ENCODE results near the gene MRPL32.
"Not testable (repeated sequence)": the region's sequence is repeated elsewhere in the genome, so short reads cannot be mapped to it uniquely, and the experiment has no call there.

MRPL32 gene

DNA sequence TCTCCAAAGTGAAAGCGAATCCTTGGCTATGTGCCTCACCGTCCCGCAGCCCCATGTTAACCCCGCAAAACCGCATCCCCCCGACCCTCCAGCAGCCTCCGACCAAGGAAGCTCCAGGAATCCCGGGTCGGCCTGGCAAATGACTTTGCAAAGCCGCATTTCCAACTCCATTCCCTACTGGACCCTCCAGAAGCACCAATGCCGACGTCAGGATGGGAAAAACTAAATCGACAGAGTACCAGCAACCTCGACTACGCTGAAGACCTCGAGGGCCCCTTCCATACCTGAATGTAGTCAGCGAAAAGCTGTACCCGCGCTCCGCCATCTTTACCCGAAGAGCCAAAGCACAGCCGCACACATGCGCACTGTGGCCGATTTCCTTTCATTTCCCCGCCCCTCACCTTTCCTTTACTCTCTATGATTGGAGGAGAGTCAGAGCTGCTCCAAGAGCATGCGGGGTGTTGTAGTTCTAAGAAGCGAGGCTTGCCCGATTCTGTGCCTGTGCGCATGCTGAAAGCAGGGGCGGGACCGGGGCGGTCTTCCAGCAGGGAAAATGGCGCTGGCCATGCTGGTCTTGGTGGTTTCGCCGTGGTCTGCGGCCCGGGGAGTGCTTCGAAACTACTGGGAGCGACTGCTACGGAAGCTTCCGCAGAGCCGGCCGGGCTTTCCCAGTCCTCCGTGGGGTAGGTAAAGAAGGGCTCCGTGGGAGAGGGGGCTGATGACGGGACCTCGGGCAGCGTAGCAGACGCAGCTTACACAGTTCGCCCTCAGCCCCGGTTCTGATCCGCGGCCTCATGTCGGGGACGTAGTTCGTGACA, at the start of gene MRPL32, which contains the start of gene PSMA2:
MRPL32 (plus strand) TSS at position 543 of the 818 bp plus-strand sequence; CDS start at position 554, 11 bp downstream.
PSMA2 (minus strand) TSS at position 341 of the 818 bp plus-strand sequence; CDS start at position 325, 16 bp downstream.
- DNase-seq (ENCODE audit: low read depth): peak; percentile 98

DNA sequence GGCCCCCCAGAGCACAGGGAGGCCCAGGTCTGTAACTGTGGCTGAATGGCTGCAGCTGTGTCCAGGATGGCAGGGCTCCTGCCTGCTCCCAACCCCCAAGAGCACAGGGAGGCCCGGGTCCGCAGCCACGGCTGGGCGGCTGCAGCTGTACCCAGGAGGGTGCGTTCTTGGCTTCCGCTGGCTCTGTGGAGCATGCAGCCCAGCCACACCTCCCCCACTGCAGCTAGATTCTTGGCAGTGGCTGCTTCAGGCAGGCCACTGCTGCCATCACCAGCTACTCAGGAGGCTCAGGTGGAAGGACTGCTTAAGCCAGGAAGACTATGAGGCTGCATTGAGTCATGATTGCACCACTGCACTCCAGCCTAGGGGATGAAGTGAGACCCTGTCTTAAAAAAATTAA, 48.2 kb upstream of the MRPL32 start:
- no peak for DNase-seq (ENCODE audit: low read depth)

DNA sequence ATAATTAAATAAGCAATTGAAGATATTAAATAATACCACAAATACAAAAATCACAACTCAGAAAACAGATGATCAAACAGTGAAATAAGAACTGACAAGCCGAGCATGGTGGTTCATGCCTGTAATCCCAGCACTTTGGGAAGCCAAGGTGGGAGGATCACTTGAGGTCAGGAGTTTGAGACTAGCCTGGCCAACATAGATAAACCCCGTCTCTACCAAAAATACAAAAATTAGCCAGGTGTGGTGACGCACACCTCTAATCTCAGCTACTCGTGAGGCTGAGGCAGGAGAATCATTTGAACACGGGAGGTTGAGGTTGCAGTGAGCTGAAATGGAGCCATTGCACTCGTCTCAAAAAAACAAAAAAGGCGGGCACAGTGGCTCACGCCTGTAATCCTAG, 47.0 kb upstream of the MRPL32 start:
- DNase-seq (ENCODE audit: low read depth): not testable (repeated sequence)

DNA sequence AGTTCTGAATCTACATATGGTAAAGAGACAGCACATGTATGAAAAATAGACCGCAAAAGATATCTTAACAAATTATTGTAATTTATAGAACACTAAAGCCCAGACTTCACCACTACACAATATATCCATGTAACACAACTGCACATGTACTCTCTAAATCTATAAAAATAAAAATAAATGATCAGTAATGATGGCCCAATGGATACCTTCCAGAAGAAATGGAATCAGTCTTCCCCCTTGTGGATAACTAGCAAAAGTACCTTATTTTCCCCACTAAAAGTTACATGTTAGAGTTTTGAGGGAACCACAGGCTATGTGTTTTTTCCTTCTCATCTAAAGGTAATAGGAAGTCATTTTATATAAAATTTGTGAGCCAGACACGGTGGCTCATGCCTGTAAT, 46.0 kb upstream of the MRPL32 start:
- no peak for DNase-seq (ENCODE audit: low read depth)

DNA sequence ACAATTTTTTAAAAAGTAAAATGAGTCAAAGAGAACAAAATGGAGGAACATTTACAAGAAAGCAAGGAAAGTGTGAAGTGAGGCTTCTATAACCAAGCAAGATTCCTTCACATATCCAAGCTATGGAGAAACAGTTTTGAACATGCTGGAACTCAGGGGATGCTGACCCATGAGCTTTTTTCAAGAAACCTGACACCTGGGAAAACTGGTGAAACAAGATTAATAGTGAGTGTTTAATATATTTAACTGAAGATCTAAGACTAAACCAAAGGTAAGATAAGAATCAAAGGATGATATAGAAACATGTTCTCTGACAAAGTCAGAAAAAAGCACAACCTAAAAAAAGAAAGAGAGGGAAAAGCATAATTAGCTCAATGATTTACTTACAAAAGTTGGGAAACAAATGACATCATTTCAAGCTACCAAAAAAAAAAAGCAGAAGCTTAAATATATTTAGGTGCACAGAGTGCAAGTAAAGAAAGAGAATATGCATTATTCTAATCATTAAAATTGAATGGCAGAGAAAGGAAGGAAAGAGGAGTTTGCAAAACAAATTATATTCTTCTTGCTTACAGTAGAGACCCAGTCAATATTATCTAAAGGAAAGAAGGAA, 45.2 kb upstream of the MRPL32 start:
- no peak for DNase-seq (ENCODE audit: low read depth)

DNA sequence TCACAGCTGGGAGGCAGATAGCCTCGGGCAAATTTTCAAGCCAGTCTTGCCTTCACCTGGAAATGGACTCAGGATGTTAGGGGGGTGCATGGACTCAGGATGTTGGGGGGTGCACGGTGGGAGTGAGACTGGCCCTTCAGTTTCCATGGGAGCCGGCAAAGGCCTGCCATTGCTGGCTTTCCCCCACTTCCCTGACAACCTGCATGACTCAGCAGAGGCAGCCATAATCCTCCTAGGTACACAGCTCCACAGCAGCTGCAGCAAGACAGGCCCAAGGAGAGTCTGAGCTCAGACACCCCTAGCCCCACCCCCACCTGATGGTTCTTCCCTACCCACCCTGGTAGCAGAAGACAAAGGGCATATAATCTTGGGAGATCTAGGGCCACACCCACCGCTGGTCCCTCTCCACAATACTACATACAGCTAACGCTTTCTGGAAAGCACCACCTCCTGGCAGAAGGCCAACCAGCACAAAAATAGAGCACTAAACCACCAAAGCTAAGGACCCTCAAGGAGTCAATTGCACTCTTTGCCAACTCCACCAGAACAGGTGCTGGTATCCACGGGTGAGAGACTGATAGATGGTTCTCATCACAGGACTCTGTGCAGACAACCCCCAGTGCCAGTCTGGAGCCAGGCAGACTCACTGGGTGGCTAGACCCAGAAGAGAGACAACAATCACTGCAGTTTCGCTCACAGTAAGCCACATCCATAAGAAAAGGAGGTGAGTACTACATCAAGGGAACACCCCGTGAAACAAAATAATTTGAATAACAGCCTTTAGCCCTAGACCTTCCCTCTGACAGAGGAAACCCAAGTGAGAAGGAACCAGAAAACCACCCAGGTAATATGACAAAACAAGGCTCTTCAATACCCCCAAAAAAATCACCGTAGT, 38.6 kb upstream of the MRPL32 start:
- DNase-seq (ENCODE audit: low read depth): no peak

DNA sequence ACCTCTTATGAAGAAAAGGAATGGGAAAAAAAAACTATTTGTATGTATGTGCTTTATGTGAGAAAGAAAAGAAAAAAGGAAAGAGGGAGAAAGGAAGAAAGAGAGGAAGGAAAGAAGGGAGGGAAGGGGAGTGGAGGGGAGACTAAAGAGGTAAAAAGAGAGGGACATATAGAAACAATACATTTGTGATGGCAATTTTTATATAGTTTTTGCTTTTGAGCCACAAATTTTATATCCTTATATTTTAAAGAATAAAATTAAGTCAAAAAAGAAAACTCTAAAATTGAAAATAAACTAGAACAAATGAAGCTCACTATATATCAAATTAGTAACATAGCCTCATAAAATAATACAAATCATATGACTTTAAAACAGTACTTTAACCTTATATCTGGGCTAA, 31.3 kb upstream of the MRPL32 start:
- DNase-seq (ENCODE audit: low read depth): no peak

DNA sequence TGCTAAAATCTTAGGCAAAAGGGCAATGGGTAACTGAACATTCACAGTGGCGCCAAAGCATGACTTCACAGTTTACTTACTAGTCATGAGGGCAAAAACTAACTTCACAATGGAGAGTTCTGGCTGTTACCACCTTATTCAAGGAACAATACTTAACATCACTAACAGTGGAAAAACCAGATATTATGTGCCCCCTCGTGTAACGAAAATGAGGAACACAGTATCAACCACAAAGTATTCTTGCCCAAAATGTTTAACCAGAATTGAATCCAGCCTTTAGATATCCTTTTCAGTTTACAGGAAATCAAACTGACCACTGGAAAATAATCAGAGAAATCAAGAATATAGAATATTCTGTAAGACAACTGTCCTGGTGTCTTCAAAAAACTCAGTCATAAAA, 29.8 kb upstream of the MRPL32 start:
- no peak for DNase-seq (ENCODE audit: low read depth)

DNA sequence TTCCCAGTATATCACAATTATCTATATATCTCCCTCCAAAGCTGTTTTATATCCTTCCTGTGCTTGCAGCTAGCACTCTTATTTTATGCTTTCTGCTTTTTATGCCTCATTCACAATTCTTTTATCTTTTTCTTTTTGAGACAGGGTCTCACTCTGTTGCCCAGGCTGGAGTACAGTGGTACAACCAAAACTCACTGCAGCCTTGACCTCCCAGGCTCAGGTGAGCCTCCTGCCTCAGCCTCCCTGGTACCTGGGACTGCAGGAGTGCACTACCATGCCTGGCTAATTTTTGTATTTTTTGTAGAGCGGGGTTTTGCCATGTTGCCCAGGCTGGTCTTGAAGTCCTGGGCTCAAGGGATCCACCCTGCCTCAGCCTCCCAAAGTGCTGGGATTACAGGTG, 26.0 kb upstream of the MRPL32 start:
- DNase-seq (ENCODE audit: low read depth): no peak

DNA sequence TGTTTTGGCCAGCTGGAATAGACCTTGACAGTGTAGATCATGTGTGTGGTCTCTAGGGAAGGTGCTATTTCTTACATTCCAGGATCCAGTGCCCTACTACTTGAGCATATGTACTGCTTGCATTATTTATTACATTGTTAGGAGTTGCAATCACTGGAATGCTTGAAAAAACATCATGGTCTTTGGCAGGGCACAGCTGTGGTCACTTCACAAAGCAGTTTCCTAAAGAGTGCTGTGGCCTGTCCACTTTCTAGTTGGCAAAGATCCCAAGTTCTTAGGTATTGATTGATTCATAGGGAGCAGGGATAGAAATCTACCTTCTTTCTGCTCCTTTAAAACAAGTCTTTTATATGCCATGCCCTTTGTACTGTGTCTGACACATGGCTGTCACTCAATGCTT, 24.9 kb upstream of the MRPL32 start:
- no peak for DNase-seq (ENCODE audit: low read depth)

DNA sequence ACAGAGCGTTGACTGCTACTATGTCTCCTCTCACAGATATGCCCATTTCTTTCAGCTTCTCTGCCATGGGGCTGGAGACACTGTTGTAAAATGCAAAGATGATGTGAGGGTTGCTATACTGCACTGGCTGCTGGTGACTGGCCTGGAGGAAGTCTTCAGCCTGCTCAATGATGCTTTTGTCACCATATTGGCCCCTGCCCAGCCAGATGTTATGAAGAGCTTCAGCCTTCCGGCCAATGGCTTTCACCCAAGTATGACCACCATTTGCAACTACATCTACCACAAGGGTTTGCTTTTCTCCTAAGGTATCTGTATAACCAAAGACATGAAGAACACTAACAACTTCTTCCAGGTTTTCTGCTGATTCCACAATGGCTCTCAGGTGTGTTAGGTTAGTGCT, 21.9 kb upstream of the MRPL32 start:
- DNase-seq (ENCODE audit: low read depth): no peak

DNA sequence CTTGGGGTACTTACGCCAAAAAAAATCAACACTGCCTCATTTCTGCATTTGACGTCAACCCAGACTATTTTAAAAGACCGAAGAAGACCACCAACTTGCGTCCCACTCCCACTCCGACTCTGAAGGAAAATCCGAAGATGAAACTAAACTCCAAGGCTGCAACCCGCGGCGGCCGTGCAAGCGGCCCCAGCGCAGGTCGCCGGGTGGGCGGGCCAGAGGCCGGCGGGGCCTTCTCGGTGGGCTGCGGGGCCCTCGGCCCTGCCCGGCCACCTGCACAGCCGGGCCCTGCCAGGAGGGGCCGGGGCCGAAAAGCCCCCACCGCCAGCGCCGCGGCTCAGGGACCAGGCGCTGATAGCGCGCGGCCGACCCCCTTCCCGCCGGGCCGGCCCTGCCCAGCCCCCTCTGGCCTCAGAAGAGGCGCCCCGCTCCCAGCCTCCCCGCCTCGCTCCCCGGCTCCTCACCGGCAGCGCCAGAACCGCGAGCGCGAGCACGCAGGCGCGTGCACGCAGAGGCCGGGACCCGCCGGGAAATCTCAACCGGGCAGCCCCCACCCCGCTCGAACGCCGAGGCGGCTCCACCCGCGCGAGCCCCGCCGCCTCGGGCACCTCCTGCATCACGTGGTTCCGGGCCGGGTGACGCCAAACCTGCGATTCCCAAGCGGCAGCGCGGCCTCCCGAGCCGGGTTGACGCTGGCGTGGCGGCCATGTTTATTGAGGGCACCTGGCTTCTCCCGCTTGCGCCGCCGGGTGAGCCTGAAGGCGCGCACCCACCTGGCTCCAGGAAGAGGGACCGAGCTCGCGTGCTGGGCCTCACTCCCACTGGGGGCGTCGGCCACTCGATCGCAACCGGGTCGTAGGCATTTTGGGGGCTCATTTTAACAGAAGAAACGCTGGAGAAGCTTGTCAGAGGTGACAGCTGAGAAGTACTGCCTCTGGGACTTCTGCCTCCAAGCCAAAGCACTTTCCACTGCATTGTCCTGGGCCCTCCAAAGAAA, 20.4 kb upstream of the MRPL32 start, which contains the start of gene C7orf25:
C7orf25 (minus strand) TSS at position 617 of the 994 bp plus-strand sequence. CDS start 1,170 bp downstream, outside the sequence.
- DNase-seq (ENCODE audit: low read depth): peak; percentile 81

DNA sequence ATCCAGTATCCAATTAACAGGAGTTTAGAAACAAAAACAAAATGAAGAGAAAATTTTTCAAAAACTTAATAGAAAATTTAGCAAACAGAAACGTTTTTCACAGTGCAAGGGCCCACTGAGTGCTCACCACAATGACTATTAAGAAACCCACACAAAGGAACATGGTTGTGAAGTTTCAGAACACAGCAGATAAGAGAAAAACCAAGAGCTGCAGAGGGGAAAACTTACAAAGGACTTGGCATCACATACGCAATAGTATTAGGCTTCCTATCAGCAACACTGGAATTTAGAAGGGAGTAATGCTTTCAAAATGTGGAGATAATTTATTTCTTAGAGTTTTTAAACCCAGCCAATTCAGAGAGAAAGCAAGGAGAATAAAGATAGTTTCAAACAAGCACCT, 18.6 kb upstream of the MRPL32 start:
- no peak for DNase-seq (ENCODE audit: low read depth)

DNA sequence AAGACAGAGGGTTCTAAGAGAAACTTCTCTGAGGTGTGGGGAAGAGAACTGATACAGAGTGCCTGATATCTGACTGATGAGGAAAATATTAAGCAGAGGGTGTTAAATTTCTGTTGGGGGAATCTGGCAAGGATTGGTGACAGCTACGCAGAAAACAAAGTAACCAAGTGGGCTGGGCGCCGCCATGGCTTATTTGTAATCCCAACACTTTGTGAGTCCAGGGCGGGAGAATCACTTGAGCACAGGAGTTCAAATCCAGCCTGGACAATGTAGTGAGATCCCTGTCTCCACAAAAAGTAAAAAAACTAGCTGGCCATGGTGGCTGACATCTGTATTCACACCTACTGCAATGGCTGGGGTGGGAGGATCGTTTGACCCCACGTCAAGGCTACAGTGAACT, 18.2 kb upstream of the MRPL32 start:
- no peak for DNase-seq (ENCODE audit: low read depth)

DNA sequence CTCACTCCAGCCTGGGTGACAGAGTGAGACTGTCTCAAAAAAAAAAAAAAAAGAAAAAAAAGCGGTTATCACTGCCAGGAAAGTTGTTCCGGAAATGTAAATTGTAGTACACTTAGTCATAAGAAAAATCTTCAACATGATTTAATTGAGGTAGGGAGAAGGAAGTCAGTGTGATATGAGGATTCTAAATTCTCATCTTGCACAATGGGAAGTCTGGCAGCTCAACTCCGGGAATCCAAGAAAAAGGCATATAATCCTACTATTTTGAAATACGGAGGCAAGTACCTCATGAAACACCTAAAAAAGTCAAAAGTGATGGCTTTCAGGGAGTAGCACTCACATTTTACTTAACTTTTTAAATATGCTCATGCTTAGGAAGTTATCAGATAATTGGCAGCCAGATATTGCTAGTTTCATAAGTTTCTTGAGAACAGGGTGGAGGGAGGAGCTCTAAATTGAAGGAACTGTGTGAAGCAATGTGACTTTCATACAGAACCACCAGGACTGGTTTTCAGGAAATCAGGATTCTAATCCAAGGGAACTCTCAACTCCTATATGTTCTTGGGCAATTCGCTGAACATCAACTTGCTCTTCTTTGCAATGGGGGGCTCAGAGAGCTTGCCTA, 17.6 kb upstream of the MRPL32 start:
- no peak for DNase-seq (ENCODE audit: low read depth)

DNA sequence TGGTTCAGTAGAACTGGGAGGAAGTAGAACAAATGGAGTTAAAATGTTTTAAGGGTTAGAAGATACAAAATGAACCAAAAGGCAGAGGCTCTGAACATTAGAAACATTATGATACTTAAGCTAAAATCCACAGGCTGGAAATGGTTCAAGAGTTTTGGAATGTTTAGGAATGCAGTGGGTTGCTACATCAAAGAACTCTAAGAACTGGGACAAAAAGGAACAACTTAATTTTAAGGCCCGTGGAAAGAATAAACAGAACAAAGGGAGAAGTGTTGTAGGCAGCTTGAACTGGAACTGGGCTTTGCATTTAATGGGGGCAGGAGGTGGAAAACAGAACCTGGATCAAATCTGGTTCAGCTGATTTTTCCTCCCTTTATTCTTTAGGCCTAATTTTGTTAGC, 16.8 kb upstream of the MRPL32 start:
- DNase-seq (ENCODE audit: low read depth): no peak

DNA sequence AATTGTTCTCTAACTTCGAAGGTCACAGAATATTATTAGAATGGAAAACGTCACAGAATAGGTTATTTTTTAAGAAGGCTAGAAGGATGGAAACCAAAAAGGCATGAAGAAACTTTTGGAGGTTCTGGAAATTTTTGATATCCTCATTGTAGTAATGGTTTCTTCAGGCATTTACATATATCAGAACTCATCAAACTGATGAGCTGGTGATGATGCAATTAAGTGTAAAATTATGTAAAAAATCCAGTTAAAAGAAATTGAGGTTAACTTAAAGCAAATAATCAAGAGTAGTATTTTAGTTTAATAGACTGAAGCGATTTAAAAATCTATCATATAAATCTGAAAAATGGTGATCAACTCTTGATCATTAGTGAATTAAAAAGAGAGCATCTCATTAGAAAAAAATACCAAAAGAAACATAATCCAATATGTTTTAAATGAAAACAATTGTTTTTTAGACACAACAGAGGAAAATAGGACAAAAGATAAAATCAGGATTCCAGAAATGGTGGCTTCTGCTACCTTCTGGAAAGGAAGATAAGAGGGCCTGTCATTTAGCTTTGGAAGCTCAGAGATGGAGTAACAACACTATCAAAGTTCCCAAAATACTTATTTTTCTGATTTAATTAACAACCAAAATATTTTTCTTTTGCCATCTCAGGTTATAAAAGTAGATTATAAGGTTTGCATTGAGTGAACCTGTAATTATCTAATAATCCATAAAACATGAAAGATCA, 10.0 kb upstream of the MRPL32 start:
- no peak for DNase-seq (ENCODE audit: low read depth)

DNA sequence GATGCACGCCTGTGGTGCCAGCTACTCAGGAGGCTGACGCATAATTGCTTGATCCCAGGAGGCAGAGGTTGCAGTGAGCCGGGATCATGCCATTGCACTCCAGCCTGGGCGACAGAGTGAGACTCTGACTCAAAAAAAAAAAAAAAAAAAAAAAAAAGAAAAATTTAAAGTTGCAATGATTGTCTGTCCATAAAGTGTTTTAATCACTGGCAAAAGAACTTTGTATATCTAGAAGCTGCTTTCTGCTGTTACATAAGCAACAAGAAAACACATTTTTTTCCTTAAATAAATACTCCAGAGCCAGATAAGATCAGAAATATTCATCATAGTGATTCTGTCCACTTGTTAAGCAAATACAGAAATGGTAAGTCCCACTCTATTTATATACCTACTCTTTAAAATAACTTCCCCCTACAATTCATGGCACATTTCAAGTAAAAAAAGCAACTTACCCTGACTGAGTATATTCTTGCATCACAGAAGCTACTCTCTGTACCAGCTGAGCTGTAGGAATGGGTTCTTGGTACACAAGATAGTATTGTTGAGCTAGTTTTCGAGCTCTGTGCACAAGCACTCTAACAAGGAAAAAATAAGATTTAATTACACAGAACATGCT, 7.8 kb upstream of the MRPL32 start:
- DNase-seq (ENCODE audit: low read depth): no peak

DNA sequence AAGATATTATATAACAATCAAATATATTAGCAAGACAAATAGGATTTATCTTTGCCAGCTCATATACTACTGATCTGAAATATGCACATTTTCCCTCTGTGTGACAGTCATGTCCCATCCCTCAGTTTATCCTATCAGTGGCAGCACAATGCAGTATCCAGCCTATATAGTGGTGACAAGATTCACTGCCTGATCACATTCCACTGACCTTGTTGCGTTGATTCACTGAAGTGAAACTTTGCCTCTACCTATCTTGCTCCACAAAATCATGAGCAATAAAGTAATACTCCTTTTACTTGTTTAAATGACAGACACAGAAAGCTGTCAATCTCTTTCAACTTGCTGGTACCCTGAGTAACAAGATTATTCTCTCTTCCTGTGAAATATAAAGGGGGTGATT, 6.5 kb upstream of the MRPL32 start:
- no peak for DNase-seq (ENCODE audit: low read depth)

DNA sequence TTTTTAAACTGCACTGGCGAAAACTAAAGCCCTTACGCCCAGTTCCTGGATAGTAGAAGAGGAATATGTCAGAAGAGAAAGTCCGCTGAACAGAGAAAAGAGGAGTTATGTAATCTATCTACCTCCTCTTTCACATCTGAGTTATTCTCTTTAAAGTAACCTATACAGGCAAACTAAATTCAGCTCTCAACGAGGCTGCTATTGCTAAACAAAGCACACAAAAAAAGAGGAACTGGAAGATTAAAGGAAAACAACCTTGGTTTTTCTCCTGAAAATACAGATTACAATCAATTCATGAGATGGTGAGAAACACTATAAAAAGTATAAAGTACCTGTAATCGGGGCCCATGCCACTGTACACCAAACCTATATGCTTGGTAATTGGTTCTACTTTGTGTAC, 6.0 kb upstream of the MRPL32 start:
- DNase-seq (ENCODE audit: low read depth): no peak

Data from stromal cell of bone marrow (primary cell).